Measurements from ENCODE around the gene SORCS2.

SORCS2 gene

DNA sequence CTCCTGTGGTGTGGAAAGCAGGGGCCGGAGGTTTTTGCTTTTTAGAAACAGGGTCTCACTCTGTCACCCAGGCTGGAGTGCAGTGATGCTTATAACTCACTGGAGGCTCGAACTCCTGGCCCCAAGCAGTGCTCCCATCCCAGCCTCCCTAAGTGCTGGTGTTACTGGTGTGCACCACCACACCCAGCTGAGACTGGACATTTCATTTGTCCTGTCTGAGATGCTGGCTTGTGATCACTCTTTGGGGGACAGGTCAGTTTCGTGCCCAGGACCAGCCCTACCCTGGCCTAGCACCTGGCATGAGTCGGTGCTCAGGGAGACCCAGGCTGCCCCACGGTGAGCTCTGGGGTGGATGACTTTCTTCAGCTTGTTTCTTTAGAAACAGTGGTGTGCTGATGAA, 231.1 kb downstream of the SORCS2 start:
- no peak overlapping the region for H2BK120ac ChIP-seq (ENCODE audit: insufficient read depth, low read length, poor library complexity)
- no peak overlapping the region for H2BK12ac ChIP-seq (ENCODE audit: low read length)
- no peak overlapping the region for H3K4ac ChIP-seq (ENCODE audit: low read depth, low read length)
- no peak overlapping the region for H2AK5ac ChIP-seq (ENCODE audit: low read length)
- no peak overlapping the region for H3K18ac ChIP-seq (ENCODE audit: low read length)
- no peak overlapping the region for H3K4me2 ChIP-seq (ENCODE audit: low read length)
- no peak overlapping the region for H3K9ac ChIP-seq (ENCODE audit: low read length)
- H4K12ac ChIP-seq (ENCODE audit: low read depth, low read length), result no peak overlapping the region
- no peak overlapping the region for H3K23ac ChIP-seq (ENCODE audit: low read length)
- WGBS (ENCODE audit: extremely low coverage, insufficient coverage, insufficient read length), result no CpG with 5 or more reads among the region's 5 CpGs
- H3K27ac ChIP-seq (ENCODE audit: low read depth, low read length), result no peak overlapping the region
- H3K4me1 ChIP-seq (ENCODE audit: control insufficient read depth in 1 of 2, insufficient read depth in 2 of 2, low read length in 2 of 2), result no peaks in the 10 kb centered on the region
- no peak overlapping the region for H3K4me3 ChIP-seq (ENCODE audit: low read depth, low read length)
- peaks cover 2% of the 10 kb centered on the region for H3K9me3 ChIP-seq (ENCODE audit: insufficient read depth, low read depth, low read length)
- no peaks in the 10 kb centered on the region for H3K27me3 ChIP-seq (ENCODE audit: insufficient read depth, low read length)
- H2AFZ ChIP-seq (ENCODE audit: insufficient read depth, low read length, poor library complexity), result no peak overlapping the region
- no peaks in the 10 kb centered on the region for H3K79me2 ChIP-seq (ENCODE audit: control insufficient read depth, insufficient read depth, low read length, poor library complexity)
- H4K8ac ChIP-seq (ENCODE audit: low read depth, low read length), result no peak overlapping the region
- H4K91ac ChIP-seq (ENCODE audit: low read depth, low read length), result no peak overlapping the region
- no peak overlapping the region for H3K14ac ChIP-seq (ENCODE audit: low read length)
- no peaks in the 10 kb centered on the region for H3K36me3 ChIP-seq (ENCODE audit: control insufficient read depth in 1 of 2, insufficient read depth in 2 of 2, low read length in 2 of 2)
- H2BK5ac ChIP-seq (ENCODE audit: low read depth, low read length, poor library complexity), result no peak overlapping the region
- no peak for DNase-seq
- H3K79me1 ChIP-seq (ENCODE audit: low read length), result no peaks in the 10 kb centered on the region

DNA sequence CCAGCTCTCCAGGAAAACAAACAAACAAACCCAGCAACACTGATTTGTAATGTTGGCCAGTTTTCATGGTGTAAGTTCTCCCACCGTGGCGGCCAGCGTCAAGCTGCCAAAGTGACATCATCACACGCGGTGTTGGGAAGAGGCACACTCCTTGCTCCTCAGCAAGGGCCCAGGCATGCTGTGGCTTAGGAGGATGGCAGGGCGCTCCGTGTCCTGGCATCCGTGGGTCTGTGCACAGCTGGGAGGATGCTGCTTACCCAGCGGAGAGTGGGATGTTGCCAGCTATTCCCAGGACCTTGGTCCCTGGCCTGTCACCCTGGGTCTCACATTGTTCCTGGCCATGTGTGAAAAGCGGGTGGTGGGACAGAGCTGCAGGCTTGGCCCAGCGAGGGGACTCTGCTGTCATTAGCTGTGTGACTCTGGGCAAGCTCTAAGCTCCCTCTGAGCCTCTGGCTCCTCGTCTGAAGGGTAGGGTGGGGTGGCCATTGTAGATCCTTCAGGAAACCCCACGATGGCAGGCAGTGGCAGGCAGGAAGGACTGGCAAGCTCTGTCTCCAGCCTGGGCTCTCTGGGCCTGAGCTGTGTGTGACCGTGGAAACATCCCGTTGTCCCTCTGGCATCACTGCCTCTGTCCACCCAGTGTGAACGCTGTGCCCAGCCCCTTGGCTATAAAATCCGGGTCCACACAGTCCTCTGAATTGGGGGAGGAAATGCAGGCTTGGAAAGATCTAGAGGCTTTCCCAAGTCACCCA, 231.6 kb downstream of the SORCS2 start:
- Histone ChIP-seq H4K12ac (ENCODE audit: low read depth, low read length) (no peak overlapping the region), H3K18ac (ENCODE audit: low read length) (no peak overlapping the region), H2BK120ac (ENCODE audit: insufficient read depth, low read length, poor library complexity) (no peak overlapping the region), H3K27me3 (ENCODE audit: insufficient read depth, low read length) (no peaks in the 10 kb centered on the region), H3K79me1 (ENCODE audit: low read length) (no peaks in the 10 kb centered on the region), H3K9me3 (ENCODE audit: insufficient read depth, low read depth, low read length) (peaks cover 2% of the 10 kb centered on the region), H4K8ac (ENCODE audit: low read depth, low read length) (no peak overlapping the region), H3K9ac (ENCODE audit: low read length) (no peak overlapping the region), H2AK5ac (ENCODE audit: low read length) (no peak overlapping the region), H2AFZ (ENCODE audit: insufficient read depth, low read length, poor library complexity) (no peak overlapping the region), H3K36me3 (ENCODE audit: control insufficient read depth in 1 of 2, insufficient read depth in 2 of 2, low read length in 2 of 2) (no peaks in the 10 kb centered on the region), H3K4me2 (ENCODE audit: low read length) (no peak overlapping the region), H3K4me3 (ENCODE audit: low read depth, low read length) (no peak overlapping the region), H3K27ac (ENCODE audit: low read depth, low read length) (no peak overlapping the region), H3K23ac (ENCODE audit: low read length) (no peak overlapping the region), H3K79me2 (ENCODE audit: control insufficient read depth, insufficient read depth, low read length, poor library complexity) (no peaks in the 10 kb centered on the region), H2BK5ac (ENCODE audit: low read depth, low read length, poor library complexity) (no peak overlapping the region), H3K4me1 (ENCODE audit: control insufficient read depth in 1 of 2, insufficient read depth in 2 of 2, low read length in 2 of 2) (no peaks in the 10 kb centered on the region), H2BK12ac (ENCODE audit: low read length) (no peak overlapping the region), H3K4ac (ENCODE audit: low read depth, low read length) (no peak overlapping the region), H4K91ac (ENCODE audit: low read depth, low read length) (no peak overlapping the region), H3K14ac (ENCODE audit: low read length) (no peak overlapping the region)
- WGBS (ENCODE audit: extremely low coverage, insufficient coverage, insufficient read length), result no CpG with 5 or more reads among the region's 17 CpGs
- no peak for DNase-seq

DNA sequence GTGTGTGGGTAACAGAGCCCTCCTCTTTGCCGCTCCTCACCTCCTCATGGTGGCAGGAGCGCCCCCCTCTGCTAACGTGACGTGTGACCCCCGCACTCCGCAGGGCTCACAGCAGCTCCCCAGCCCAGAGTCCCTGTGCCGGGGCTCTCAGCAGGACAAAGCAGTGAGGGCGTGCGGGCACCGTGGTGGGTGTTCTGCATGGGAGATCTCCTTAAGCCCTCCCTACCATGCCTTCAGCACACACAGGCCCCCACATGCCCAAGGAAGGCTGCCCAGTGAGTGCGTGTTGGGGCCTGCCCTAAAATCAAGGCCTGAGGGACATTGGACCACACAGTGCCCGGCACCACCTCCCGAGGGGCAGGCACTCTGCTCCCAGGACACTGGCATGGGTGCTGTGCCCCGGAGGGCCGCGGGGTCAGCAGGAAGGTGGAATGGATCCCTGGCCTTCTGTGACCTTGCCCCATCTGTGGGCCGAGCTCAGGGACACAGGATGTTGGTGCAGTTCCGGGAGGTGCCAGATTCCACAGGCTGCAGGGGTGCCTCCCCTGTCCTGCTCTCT, 232.3 kb downstream of the SORCS2 start:
- Histone ChIP-seq H3K23ac (ENCODE audit: low read length) (no peak overlapping the region), H2AFZ (ENCODE audit: insufficient read depth, low read length, poor library complexity) (no peak overlapping the region), H3K4me2 (ENCODE audit: low read length) (no peak overlapping the region), H3K79me2 (ENCODE audit: control insufficient read depth, insufficient read depth, low read length, poor library complexity) (no peaks in the 10 kb centered on the region), H3K18ac (ENCODE audit: low read length) (no peak overlapping the region), H4K12ac (ENCODE audit: low read depth, low read length) (no peak overlapping the region), H4K8ac (ENCODE audit: low read depth, low read length) (no peak overlapping the region), H3K79me1 (ENCODE audit: low read length) (no peaks in the 10 kb centered on the region), H2AK5ac (ENCODE audit: low read length) (no peak overlapping the region), H2BK5ac (ENCODE audit: low read depth, low read length, poor library complexity) (no peak overlapping the region), H3K27me3 (ENCODE audit: insufficient read depth, low read length) (no peaks in the 10 kb centered on the region), H3K4ac (ENCODE audit: low read depth, low read length) (no peak overlapping the region), H3K9ac (ENCODE audit: low read length) (no peak overlapping the region), H3K36me3 (ENCODE audit: control insufficient read depth in 1 of 2, insufficient read depth in 2 of 2, low read length in 2 of 2) (no peaks in the 10 kb centered on the region), H4K91ac (ENCODE audit: low read depth, low read length) (no peak overlapping the region), H3K14ac (ENCODE audit: low read length) (no peak overlapping the region), H2BK12ac (ENCODE audit: low read length) (no peak overlapping the region), H3K4me3 (ENCODE audit: low read depth, low read length) (no peak overlapping the region), H3K9me3 (ENCODE audit: insufficient read depth, low read depth, low read length) (peaks cover 2% of the 10 kb centered on the region), H3K27ac (ENCODE audit: low read depth, low read length) (no peak overlapping the region), H2BK120ac (ENCODE audit: insufficient read depth, low read length, poor library complexity) (no peak overlapping the region), H3K4me1 (ENCODE audit: control insufficient read depth in 1 of 2, insufficient read depth in 2 of 2, low read length in 2 of 2) (no peaks in the 10 kb centered on the region)
- no CpG with 5 or more reads among the region's 18 CpGs for WGBS (ENCODE audit: extremely low coverage, insufficient coverage, insufficient read length)
- no peak for DNase-seq

DNA sequence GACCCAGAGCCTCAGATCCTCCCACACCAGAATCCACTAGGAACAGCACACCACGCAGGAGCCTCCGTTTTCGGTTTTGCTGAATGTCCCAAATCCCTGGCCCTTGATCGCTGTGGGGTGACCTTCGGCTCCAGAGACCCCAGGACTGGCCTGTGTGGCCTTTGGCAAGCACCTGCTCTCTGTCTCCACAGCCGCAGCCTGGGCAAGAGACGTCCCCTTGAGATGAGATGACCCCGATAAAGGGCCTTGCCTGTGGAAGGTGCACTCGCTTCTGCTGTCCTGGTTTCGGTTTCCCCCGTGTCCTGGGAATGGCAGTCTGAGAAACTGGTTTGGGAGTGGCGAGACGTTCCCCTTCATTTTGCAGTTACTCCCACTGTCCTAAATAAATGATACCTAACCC, 232.8 kb downstream of the SORCS2 start:
- Histone ChIP-seq H3K9ac (ENCODE audit: low read length) (no peak overlapping the region), H3K4me1 (ENCODE audit: control insufficient read depth in 1 of 2, insufficient read depth in 2 of 2, low read length in 2 of 2) (no peaks in the 10 kb centered on the region), H3K23ac (ENCODE audit: low read length) (no peak overlapping the region), H2AFZ (ENCODE audit: insufficient read depth, low read length, poor library complexity) (no peak overlapping the region), H2BK120ac (ENCODE audit: insufficient read depth, low read length, poor library complexity) (no peak overlapping the region), H4K91ac (ENCODE audit: low read depth, low read length) (no peak overlapping the region), H3K4me3 (ENCODE audit: low read depth, low read length) (no peak overlapping the region), H3K18ac (ENCODE audit: low read length) (no peak overlapping the region), H3K4ac (ENCODE audit: low read depth, low read length) (no peak overlapping the region), H3K36me3 (ENCODE audit: control insufficient read depth in 1 of 2, insufficient read depth in 2 of 2, low read length in 2 of 2) (no peaks in the 10 kb centered on the region), H2BK12ac (ENCODE audit: low read length) (no peak overlapping the region), H3K4me2 (ENCODE audit: low read length) (no peak overlapping the region), H4K8ac (ENCODE audit: low read depth, low read length) (no peak overlapping the region), H4K12ac (ENCODE audit: low read depth, low read length) (no peak overlapping the region), H3K79me1 (ENCODE audit: low read length) (no peaks in the 10 kb centered on the region), H2BK5ac (ENCODE audit: low read depth, low read length, poor library complexity) (no peak overlapping the region), H3K27ac (ENCODE audit: low read depth, low read length) (no peak overlapping the region), H2AK5ac (ENCODE audit: low read length) (no peak overlapping the region), H3K9me3 (ENCODE audit: insufficient read depth, low read depth, low read length) (peaks cover 2% of the 10 kb centered on the region), H3K14ac (ENCODE audit: low read length) (no peak overlapping the region), H3K79me2 (ENCODE audit: control insufficient read depth, insufficient read depth, low read length, poor library complexity) (no peaks in the 10 kb centered on the region), H3K27me3 (ENCODE audit: insufficient read depth, low read length) (no peaks in the 10 kb centered on the region)
- no CpG with 5 or more reads among the region's 13 CpGs for WGBS (ENCODE audit: extremely low coverage, insufficient coverage, insufficient read length)
- no peak for DNase-seq

All from trophoblast cell (in vitro differentiated cells and primary cell).